GM18505 (cell line): ENCODE measurements around the gene PDE6A.

Source experiments
- ATAC-seq: cut with Tn5 transposase; IDR thresholded peaks from one replicate; pipeline ENCODE4 v1.9.1; 2021; ENCODE audit not compliant: unreplicated experiment
- POLR2A ChIP-seq: IDR thresholded peaks from 4 replicates; pipeline ENCODE4 v1.6.1; 2011; ENCODE audit warnings: borderline replicate concordance; ENCODE audit not compliant: insufficient read depth, insufficient read length; ENCODE audit errors: extremely low read depth

Gene PDE6A

DNA sequence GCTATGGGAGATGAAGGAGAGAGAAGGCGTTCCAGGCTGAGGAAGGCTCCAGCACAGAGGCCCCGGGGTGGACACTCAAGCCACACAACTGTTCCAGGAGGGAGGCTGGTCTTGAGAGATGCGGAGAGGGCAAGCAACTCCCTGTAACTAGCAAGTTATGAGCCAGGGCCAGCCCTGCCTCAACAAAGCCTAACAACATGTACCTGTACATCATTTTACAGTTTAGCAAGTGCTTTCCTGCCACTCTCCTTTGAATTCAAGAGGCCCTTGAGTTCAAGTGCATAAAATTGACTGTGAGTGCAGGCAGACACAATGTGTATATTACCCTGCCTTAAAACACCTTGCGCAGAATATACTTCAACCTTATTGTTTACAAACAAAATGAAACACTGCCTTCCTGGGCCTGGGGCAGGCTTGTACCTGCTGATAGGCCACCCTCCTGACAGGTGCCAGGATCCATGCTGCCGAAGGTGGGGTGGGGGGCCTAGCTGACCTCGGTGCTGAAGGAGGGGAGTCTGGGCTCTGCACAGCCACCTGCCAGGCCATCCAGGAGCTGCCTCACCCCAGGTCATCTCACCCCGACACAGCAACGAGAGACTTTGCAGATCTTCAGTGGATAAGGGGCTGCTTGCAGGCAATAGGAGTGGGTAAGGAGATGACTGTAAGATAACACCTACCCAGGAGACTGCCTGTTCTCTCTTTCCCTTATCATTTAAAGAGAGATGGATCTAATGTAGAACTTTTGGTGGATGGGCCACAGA lies 134.5 kb downstream of the PDE6A start:
- no peak for TF ChIP-seq POLR2A
- ATAC-seq = no peak

DNA sequence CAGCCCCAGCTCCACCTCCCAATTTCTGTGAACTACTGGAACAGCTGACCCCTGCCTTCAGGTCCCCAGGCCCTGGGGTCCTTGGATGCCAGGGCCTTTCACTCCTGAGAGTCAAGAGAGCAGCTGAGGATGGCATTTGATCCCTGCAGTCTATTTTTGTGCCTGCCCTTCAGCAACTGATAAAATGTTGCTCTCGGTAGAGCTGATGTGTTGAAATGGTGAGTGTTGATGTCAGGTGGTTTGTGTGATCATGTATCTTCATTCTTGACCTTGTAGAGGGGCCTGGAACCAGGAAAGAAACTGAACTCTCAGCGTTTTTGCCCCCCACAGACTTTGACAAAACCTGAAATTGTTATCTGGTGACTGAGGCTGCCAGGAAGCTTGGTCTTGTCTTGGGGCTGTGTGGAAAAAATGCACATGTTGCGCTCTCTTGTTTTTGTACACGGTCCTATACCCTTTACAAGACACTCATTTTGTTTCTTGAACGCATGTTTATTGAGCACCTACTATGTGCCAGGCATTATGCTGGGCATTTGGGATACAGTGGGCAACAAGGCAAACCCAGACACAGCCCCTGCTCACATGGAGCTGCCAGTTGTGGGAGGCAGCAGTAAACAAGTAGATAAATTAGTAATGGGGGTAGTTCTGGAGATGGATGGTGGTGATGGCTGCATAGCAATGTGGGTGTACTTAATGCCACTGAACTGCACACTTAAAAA lies 136.2 kb downstream of the PDE6A start:
- TF ChIP-seq POLR2A = no peak
- no peak for ATAC-seq
